K562 (cell line): Measurements from ENCODE around the gene SRD5A2. TPM values are rescaled to one million over a fixed set of nuclear protein-coding genes. Genes with fewer than 3 reads are reported as not detected.

ENCODE experiments used
- ATAC-seq: fragments of 200-7000 bp; cut with Tn5 transposase; 3 replicates; pipeline ENCODE4 v1.9.1; 2020; ENCODE audit warnings: moderate library complexity
- BruUV-seq: library from RNA; stranded (reverse); fragments of 400-500 nt; replicated peaks from 2 replicates; lab custom pipeline; 2021; lab: Mats Ljungman, UMichigan
- CTCF ChIA-PET: fragments of 300-600 bp; formaldehyde crosslinking; extraction: SDS; loops from one replicate; lab custom pipeline; 2021; ENCODE audit warnings: low intra/inter-chr PET ratio; lab: Yijun Ruan, JAX
- POLR2A ChIA-PET: fragments of 300-600, 350-650 bp; sonication (Branson Sonifier 250); formaldehyde crosslinking; extraction: SDS; loops from one replicate; lab custom pipeline; 2021; ENCODE audit warnings: antibody characterized with exemption, inconsistent platforms; lab: Yijun Ruan, JAX
- DNase-seq, 4 experiments: peaks; one replicate each; pipeline versions ENCODE4 v3.0.0 to v3.0.0-alpha.2; 2011 to 2018; ENCODE audit warnings: low spot score in 3 of 4, mixed read lengths in 3 of 4; ENCODE audit errors: extremely low read depth in 1 of 4
- FAIRE-seq: peaks from 2 replicates; lab custom pipeline; 2011; peaks lifted over from hg19 to GRCh38; lab: Jason Lieb, UNC
- H2AFZ ChIP-seq: 2 replicates; pipeline ENCODE4 v1.6.0; 2011; ENCODE audit warnings: low read depth, low read length, control low read depth, inconsistent platforms
- H3K27ac ChIP-seq: fragments of 200-600 bp; 3 replicates; pipeline ENCODE4 v1.8.0; 2011; ENCODE audit warnings: low read depth, mild to moderate bottlenecking, control low read depth, inconsistent platforms, low read length, moderate library complexity, mixed read lengths; ENCODE audit errors: extremely low read depth
- H3K27me3 ChIP-seq, 2 experiments: fragments of 300-600 bp in 1 of 2; 2 replicates in 1 of 2; 3 replicates in 1 of 2; pipeline versions ENCODE4 v1.6.0 to v1.8.0; 2011; ENCODE audit warnings: inconsistent platforms in 2 of 2, low read length in 2 of 2, mild to moderate bottlenecking in 1 of 2, mixed read lengths in 1 of 2, moderate library complexity in 1 of 2; ENCODE audit not compliant: control insufficient read depth in 2 of 2, insufficient read depth in 2 of 2
- H3K36me3 ChIP-seq: fragments of 300-600 bp; 3 replicates; pipeline ENCODE4 v1.8.0; 2011; ENCODE audit warnings: mild to moderate bottlenecking, low read length, inconsistent platforms; ENCODE audit not compliant: control insufficient read depth, insufficient read depth
- H3K4me1 ChIP-seq, 2 experiments: fragments of 200-600 bp in 1 of 2; replicated peaks in 1 of 2; 2 replicates in 1 of 2; 3 replicates in 1 of 2; pipeline versions ENCODE4 v1.5.1 to v1.8.0; 2011; ENCODE audit warnings: inconsistent platforms in 2 of 2, low read length in 2 of 2, mild to moderate bottlenecking in 1 of 2, mixed read lengths in 1 of 2, moderate library complexity in 1 of 2; ENCODE audit not compliant: control insufficient read depth in 2 of 2, insufficient read depth in 2 of 2
- H3K4me2 ChIP-seq: 2 replicates; pipeline ENCODE4 v1.6.1; 2011; ENCODE audit warnings: low read length, control low read depth, inconsistent platforms, mixed read lengths; ENCODE audit not compliant: insufficient read depth
- H3K4me3 ChIP-seq: fragments of 200-600 bp; sonication (generic), shearing (Covaris generic); 2 replicates; pipeline ENCODE4 v1.5.1; 2016; ENCODE audit warnings: control low read depth, inconsistent platforms
- H3K79me2 ChIP-seq: fragments of 200-600 bp; 3 replicates; pipeline ENCODE4 v1.8.0; 2011; ENCODE audit warnings: low read length, inconsistent platforms; ENCODE audit not compliant: control insufficient read depth, insufficient read depth
- H3K9ac ChIP-seq, 2 experiments: 2 replicates each; pipeline versions ENCODE4 v1.6.0 to v1.6.1; 2011; ENCODE audit warnings: low read depth in 2 of 2, low read length in 2 of 2, control low read depth in 1 of 2, inconsistent platforms in 1 of 2, mild to moderate bottlenecking in 1 of 2, mixed read lengths in 1 of 2; ENCODE audit not compliant: insufficient read depth in 1 of 2
- H3K9me1 ChIP-seq: one replicate; pipeline ENCODE4 v1.6.0; 2011; ENCODE audit warnings: inconsistent platforms, mild to moderate bottlenecking, low read length, moderate library complexity; ENCODE audit not compliant: control insufficient read depth, insufficient read depth
- H3K9me3 ChIP-seq: replicated peaks from 2 replicates; pipeline ENCODE4 v1.5.1; 2011; ENCODE audit warnings: low read depth, low read length, inconsistent platforms; ENCODE audit not compliant: control insufficient read depth, insufficient read depth
- H4K20me1 ChIP-seq: replicated peaks from 2 replicates; pipeline ENCODE4 v1.6.1; 2011; ENCODE audit warnings: low read length, inconsistent platforms, mixed read lengths; ENCODE audit not compliant: control insufficient read depth, insufficient read depth
- POLR3A ChIP-seq: IDR thresholded peaks from 2 replicates; pipeline ENCODE4 v1.6.1; 2011; ENCODE audit warnings: borderline replicate concordance, mild to moderate bottlenecking, moderate library complexity; ENCODE audit not compliant: insufficient read length, insufficient read depth; ENCODE audit errors: extremely low read depth
- ZNF212 ChIP-seq: fragments of 450-650 bp; formaldehyde crosslinking; IDR thresholded peaks from 2 replicates; pipeline ENCODE4 v1.4.0; 2020; ENCODE audit warnings: mild to moderate bottlenecking
- WGBS: fragments of 100-300 bp; shearing (Covaris generic); methylation state at CpG from one replicate; pipeline ENCODE4 v1.1.6; 2016; ENCODE audit warnings: low coverage, mixed read lengths; ENCODE audit not compliant: insufficient coverage; ENCODE audit errors: missing lambda C conversion rate; 5-methylcytosine and 5-hydroxymethylcytosine counted together
- in situ Hi-C: fragments of 300-500 bp; cut with MboI; formaldehyde crosslinking; loops from 4 replicates; pipeline ENCODE4 v1.15.0; 2018; ENCODE audit warnings: inconsistent platforms, mixed read lengths
- intact Hi-C: fragments of 100-400 bp; cut with micrococcal nuclease; formaldehyde crosslinking; loops from 2 replicates; pipeline ENCODE4 v1.14.2; 2022
- polyA plus RNA-seq, 8 experiments: library from polyadenylated mRNA; depleted of rRNA in 4 of 8; stranded (reverse) in 5 of 8; unstranded in 3 of 8; fragments of >200 nt; fragmentation: Nextera tagmentation in 2 of 8; fragmentation: Illumina TruSeq in 1 of 8; extraction: Ambion mirVana in 2 of 8; extraction: Trizol in 1 of 8; gene quantifications; 2 replicates each; pipeline versions ENCODE4 v1.2.1 to v1.2.3, GENCODE V29; 2011 to 2014; ENCODE audit warnings: inconsistent platforms in 1 of 8, missing spikeins in 1 of 8
- total RNA-seq, 7 experiments: library from RNA; depleted of rRNA in 6 of 7; stranded (reverse); fragments of >200 nt in 6 of 7; fragmentation: Illumina TruSeq in 2 of 7; extraction: Trizol in 2 of 7; gene quantifications; 2 replicates each; pipeline versions ENCODE4 v1.2.1 to v1.2.3, GENCODE V29; 2011 to 2021; ENCODE audit warnings: low replicate concordance in 1 of 7
- TF ChIP-seq, protein P1 (sequence below): fragments of 250-450 bp; sonication (Bioruptor Pico); IDR thresholded peaks from 2 replicates; pipeline ENCODE4 v1.9.0; 2021; ENCODE audit warnings: mild to moderate bottlenecking, inconsistent platforms

Gene SRD5A2
- total and polyA plus RNA-seq, 9 of the 15 experiments (the other 6 are each of a cell fraction or from before 2014, with no cell fraction given) = 0.03 TPM; not detected in 8

GRCh38 chr2:31528823-31529222 is 51.9 kb downstream of the SRD5A2 start:
- Histone ChIP-seq H4K20me1 (no peaks in the 10 kb centered on the region), H3K9me3 (no peaks in the 10 kb centered on the region), H3K4me3 (no peak overlapping the region), H3K4me1 (no peaks in the 10 kb centered on the region), H3K27me3 (peaks cover 0 to 4% of the 10 kb centered on the region in 2 experiments; a peak in 2 of 5 replicates), H3K36me3 (no peaks in the 10 kb centered on the region), H3K27ac (no peak overlapping the region), H2AFZ (no peak overlapping the region), H3K79me2 (no peaks in the 10 kb centered on the region), H3K9me1 (no peaks in the 10 kb centered on the region), H3K9ac (no peak overlapping the region), H3K4me2 (no peak overlapping the region)
- no TSS peak for BruUV-seq
- ATAC-seq (no peak), FAIRE-seq (no peak), DNase-seq (no peak)
- CTCF ChIA-PET = no interaction called here
- 0% methylated on average over 6 of the region's 6 CpGs for WGBS
- intact Hi-C loops (no loop called here), in situ Hi-C loops (no loop called here)
- POLR2A ChIA-PET = no interaction called here
- TF ChIP-seq ZNF212 (CRISPR knock-in tag) = no peak
- TF ChIP-seq POLR3A = no peak
- TF ChIP-seq, protein P1, sequence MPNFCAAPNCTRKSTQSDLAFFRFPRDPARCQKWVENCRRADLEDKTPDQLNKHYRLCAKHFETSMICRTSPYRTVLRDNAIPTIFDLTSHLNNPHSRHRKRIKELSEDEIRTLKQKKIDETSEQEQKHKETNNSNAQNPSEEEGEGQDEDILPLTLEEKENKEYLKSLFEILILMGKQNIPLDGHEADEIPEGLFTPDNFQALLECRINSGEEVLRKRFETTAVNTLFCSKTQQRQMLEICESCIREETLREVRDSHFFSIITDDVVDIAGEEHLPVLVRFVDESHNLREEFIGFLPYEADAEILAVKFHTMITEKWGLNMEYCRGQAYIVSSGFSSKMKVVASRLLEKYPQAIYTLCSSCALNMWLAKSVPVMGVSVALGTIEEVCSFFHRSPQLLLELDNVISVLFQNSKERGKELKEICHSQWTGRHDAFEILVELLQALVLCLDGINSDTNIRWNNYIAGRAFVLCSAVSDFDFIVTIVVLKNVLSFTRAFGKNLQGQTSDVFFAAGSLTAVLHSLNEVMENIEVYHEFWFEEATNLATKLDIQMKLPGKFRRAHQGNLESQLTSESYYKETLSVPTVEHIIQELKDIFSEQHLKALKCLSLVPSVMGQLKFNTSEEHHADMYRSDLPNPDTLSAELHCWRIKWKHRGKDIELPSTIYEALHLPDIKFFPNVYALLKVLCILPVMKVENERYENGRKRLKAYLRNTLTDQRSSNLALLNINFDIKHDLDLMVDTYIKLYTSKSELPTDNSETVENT (CRISPR knock-in tag) = no peak
